Urothelium cell line (cell line): Measurements from ENCODE around the gene TTC38.
A peak's percentile ranks its signal among the peaks of the same experiment; 100 is the strongest.

Experiments
- DNase-seq: peaks from one replicate; pipeline ENCODE4 v3.0.0; 2011; ENCODE audit warnings: low spot score, mixed read lengths
- FAIRE-seq: peaks from 2 replicates; lab custom pipeline; 2011; peaks lifted over from hg19 to GRCh38; lab: Jason Lieb, UNC

TTC38 gene

GRCh38 chr22:46323162-46323561, 55.4 kb downstream of the TTC38 start:
- DNase-seq (no peak), FAIRE-seq (no peak)

- no peak for DNase-seq
- FAIRE-seq, result no peak
Measured at GRCh38 chr22:46326066-46326680, 58.4 kb downstream of the TTC38 start.

- no peak for FAIRE-seq
- no peak for DNase-seq
Measured at GRCh38 chr22:46327691-46328465, 60.1 kb downstream of the TTC38 start.

DNA sequence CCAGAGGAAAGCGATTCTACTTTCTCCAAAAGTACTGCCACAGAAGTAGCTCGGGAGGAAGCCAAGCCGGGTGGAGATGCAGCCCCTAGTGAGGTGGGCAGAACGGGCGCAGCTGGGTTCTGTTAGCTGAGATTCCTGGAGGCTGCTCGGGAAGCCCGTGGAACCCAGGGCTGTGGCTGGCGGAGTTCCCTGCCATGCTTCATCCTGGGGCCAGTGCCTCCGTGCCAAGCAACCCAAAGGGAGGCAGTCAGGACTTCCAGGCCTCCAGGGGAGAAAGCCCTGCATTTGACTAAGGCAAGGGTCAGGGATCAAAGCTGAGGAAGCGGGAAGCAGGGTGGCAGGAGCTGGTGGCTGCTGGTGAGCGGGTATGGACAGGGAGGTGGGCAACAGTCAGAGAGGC, 61.0 kb downstream of the TTC38 start:
- DNase-seq (no peak), FAIRE-seq (no peak)

- no peak for FAIRE-seq
Measured at GRCh38 chr22:46329616-46330015, 61.8 kb downstream of the TTC38 start.

GRCh38 chr22:46330426-46330825, 62.6 kb downstream of the TTC38 start:
- FAIRE-seq (no peak), DNase-seq (no peak)

More at GRCh38 chr22:46329616-46330015, 61.8 kb downstream of the TTC38 start:
- no peak for DNase-seq

GRCh38 chr22:46331496-46331895, 63.7 kb downstream of the TTC38 start:
- FAIRE-seq, result no peak

GRCh38 chr22:46335201-46336118, 67.7 kb downstream of the TTC38 start, which contains the start of gene TRMU:
Gene TRMU, plus strand, starts transcription at chr22:46335714. Its CDS starts 51 bp downstream, at chr22:46335765.
- DNase-seq, result peak; percentile 98
- peak; percentile 96 for FAIRE-seq

More at GRCh38 chr22:46331496-46331895, 63.7 kb downstream of the TTC38 start:
- no peak for DNase-seq

DNA sequence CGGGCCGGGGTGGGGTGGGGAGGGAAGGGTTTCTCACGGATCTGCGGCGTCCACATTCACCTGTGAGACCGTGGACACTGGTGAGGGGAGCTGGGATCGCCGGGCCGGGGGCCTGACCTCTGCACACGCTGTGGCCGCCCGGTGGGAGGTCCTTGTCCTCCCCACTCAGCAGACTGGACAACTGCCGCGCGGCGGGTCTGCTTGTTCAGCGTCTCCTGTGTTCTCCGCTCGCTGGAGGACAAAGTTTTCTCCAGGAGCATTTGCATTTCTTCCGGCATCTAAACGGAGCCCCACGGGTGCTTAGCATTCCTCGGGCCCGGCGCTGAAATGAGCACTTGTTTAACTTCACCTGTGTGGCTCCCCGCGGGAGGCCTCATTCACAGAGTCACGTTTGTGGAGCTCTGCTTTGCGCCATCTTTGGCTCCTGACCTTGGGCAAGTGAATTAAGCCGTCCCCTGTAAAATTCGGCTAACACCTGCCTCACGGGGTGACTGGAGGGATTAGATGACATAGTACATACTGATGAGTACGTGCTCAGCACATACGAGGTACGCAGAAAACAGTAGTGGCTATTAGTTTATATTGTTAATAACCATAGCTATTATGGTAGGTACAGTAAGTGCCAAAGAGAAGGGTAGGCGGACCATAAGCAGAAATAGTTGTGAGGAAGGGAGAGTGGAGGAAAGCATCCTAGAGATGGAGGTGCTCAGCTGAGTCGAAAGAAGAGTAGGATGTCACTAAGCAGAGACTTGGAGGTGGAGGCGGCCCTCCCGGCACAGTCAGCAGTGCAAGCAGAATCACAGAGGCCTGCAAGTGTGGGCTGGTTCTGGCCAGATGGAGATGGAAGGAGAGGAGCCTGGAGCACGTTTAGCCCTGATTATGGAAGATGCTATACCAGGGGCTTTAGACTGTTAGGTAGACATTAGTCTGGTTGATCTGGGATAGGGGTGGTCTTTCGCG, 68.6 kb downstream of the TTC38 start:
- no peak for DNase-seq
- no peak for FAIRE-seq

GRCh38 chr22:46337870-46338269, 70.1 kb downstream of the TTC38 start:
- no peak for DNase-seq
- no peak for FAIRE-seq

GRCh38 chr22:46338636-46339035, 70.8 kb downstream of the TTC38 start:
- no peak for DNase-seq
- no peak for FAIRE-seq

DNA sequence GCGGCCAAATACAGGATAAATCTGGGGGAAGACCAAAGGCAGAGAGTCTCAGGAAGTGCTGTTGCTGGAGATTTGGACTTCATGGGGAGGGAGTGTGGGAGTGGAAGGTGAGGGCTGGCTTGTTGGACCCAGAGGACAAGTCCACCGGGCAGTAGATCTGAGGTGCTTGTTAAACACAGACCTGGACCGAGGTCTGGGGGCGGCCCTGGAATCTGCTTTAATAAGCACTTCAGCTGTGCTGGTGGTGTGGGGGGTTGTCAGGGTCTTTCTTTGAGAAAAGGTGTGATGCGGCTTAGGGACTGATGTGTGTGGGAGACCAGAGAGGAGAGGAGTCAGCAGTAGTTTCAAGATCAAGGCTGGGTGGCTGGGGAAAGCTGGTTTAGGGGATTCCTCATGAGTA, 72.1 kb downstream of the TTC38 start:
- no peak for FAIRE-seq
- no peak for DNase-seq

- no peak for FAIRE-seq
- DNase-seq, result no peak
Measured at GRCh38 chr22:46340676-46341075, 72.9 kb downstream of the TTC38 start.
